Effector memory CD8-positive, alpha-beta T cell (primary cell): ENCODE results near the gene BNC2.

Experiments used
- ATAC-seq: fragments of 150-1000 bp; cut with Tn5 transposase; replicated peaks from 2 replicates; pipeline ENCODE4 v1.10.0; 2021; ENCODE audit warnings: mild to moderate bottlenecking, moderate library complexity
- DNase-seq, 3 experiments: peaks; one replicate each; pipeline ENCODE4 v3.0.0; 2021
- H3K27ac Mint-ChIP-seq, 2 donors: one replicate each; pipeline ENCODE4 v1.8.0; 2022; ENCODE audit warnings: mild to moderate bottlenecking in 2 of 2, mixed read lengths in 2 of 2, moderate library complexity in 2 of 2
- H3K27me3 Mint-ChIP-seq, 2 donors: one replicate each; pipeline ENCODE4 v1.8.0; 2022; ENCODE audit warnings: mixed read lengths in 2 of 2
- H3K36me3 Mint-ChIP-seq: one replicate; pipeline ENCODE4 v1.8.0; 2022; ENCODE audit warnings: mild to moderate bottlenecking, moderate library complexity, mixed read lengths; ENCODE audit not compliant: insufficient read depth
- H3K4me1 Mint-ChIP-seq, 2 donors: one replicate each; pipeline ENCODE4 v1.8.0; 2022; ENCODE audit warnings: low read depth in 2 of 2, mixed read lengths in 2 of 2
- H3K4me3 Mint-ChIP-seq, 2 donors: one replicate each; pipeline ENCODE4 v1.8.0; 2022; ENCODE audit warnings: mild to moderate bottlenecking in 2 of 2, mixed read lengths in 2 of 2, moderate library complexity in 2 of 2
- H3K9me3 Mint-ChIP-seq, 2 donors: one replicate each; pipeline ENCODE4 v1.8.0; 2022; ENCODE audit warnings: mixed read lengths in 2 of 2

BNC2 gene

GRCh38 chr9:16794103-16794502 lies 76.4 kb downstream of the BNC2 start:
- Mint-ChIP-seq H3K9me3 (no peaks in the 10 kb centered on the region), H3K27me3 (no peaks in the 10 kb centered on the region), H3K4me1 (no peaks in the 10 kb centered on the region), H3K4me3 (no peak overlapping the region), H3K27ac (no peak overlapping the region), H3K36me3 (no peaks in the 10 kb centered on the region)
- ATAC-seq (no peak), DNase-seq (no peak)

- DNase-seq (no peak), ATAC-seq (no peak)
- Mint-ChIP-seq H3K27ac (no peak overlapping the region), H3K4me3 (no peak overlapping the region), H3K4me1 (peaks cover 0 to under 1% of the 10 kb centered on the region in 2 donors), H3K27me3 (no peaks in the 10 kb centered on the region), H3K36me3 (no peaks in the 10 kb centered on the region), H3K9me3 (peaks cover 3 to 16% of the 10 kb centered on the region in 2 donors)
Observed at GRCh38 chr9:16787724-16788123, 82.7 kb downstream of the BNC2 start.

- H3K4me1 Mint-ChIP-seq = peaks cover 0 to 4% of the 10 kb centered on the region in 2 donors
- no peak for ATAC-seq
- no peak overlapping the region for H3K27ac Mint-ChIP-seq
Observed at GRCh38 chr9:16784002-16784401, 86.5 kb downstream of the BNC2 start.

GRCh38 chr9:16782490-16782889 lies 88.0 kb downstream of the BNC2 start:
- Mint-ChIP-seq H3K9me3 (peaks cover 0 to 16% of the 10 kb centered on the region in 2 donors), H3K36me3 (no peaks in the 10 kb centered on the region), H3K4me3 (no peak overlapping the region), H3K4me1 (peaks cover 0 to 4% of the 10 kb centered on the region in 2 donors), H3K27me3 (no peaks in the 10 kb centered on the region), H3K27ac (no peak overlapping the region)
- no peak for DNase-seq
- ATAC-seq = no peak

More at GRCh38 chr9:16784002-16784401, 86.5 kb downstream of the BNC2 start:
- peaks cover 3 to 16% of the 10 kb centered on the region in 2 donors for H3K9me3 Mint-ChIP-seq
- DNase-seq = no peak
- no peaks in the 10 kb centered on the region for H3K27me3 Mint-ChIP-seq
- H3K4me3 Mint-ChIP-seq = no peak overlapping the region
- H3K36me3 Mint-ChIP-seq = no peaks in the 10 kb centered on the region

- Mint-ChIP-seq H3K4me1 (no peaks in the 10 kb centered on the region), H3K4me3 (no peak overlapping the region), H3K27ac (no peak overlapping the region), H3K9me3 (no peaks in the 10 kb centered on the region), H3K36me3 (no peaks in the 10 kb centered on the region), H3K27me3 (no peaks in the 10 kb centered on the region)
- no peak for ATAC-seq
- no peak for DNase-seq
Observed at GRCh38 chr9:16775330-16775729, 95.1 kb downstream of the BNC2 start.

GRCh38 chr9:16773617-16774016 lies 96.9 kb downstream of the BNC2 start:
- Mint-ChIP-seq H3K27me3 (no peaks in the 10 kb centered on the region), H3K4me1 (no peaks in the 10 kb centered on the region), H3K36me3 (no peaks in the 10 kb centered on the region), H3K4me3 (no peak overlapping the region), H3K27ac (no peak overlapping the region), H3K9me3 (peaks cover 4 to 5% of the 10 kb centered on the region in 2 donors)
- no peak for DNase-seq
- no peak for ATAC-seq

- Mint-ChIP-seq H3K27me3 (no peaks in the 10 kb centered on the region), H3K4me3 (no peak overlapping the region), H3K4me1 (no peaks in the 10 kb centered on the region), H3K36me3 (no peaks in the 10 kb centered on the region), H3K9me3 (peaks cover 7 to 8% of the 10 kb centered on the region in 2 donors), H3K27ac (no peak overlapping the region)
- no peak for DNase-seq
- no peak for ATAC-seq
Observed at GRCh38 chr9:16773116-16773515, 97.4 kb downstream of the BNC2 start.

- Mint-ChIP-seq H3K27ac (no peak overlapping the region), H3K27me3 (no peaks in the 10 kb centered on the region), H3K9me3 (peaks cover 14% of the 10 kb centered on the region in 2 donors), H3K4me1 (no peaks in the 10 kb centered on the region), H3K36me3 (peaks cover 2% of the 10 kb centered on the region), H3K4me3 (no peak overlapping the region)
- ATAC-seq = no peak
- no peak for DNase-seq
Observed at GRCh38 chr9:16771356-16771755, 99.1 kb downstream of the BNC2 start.

GRCh38 chr9:16769291-16769690 lies 101.2 kb downstream of the BNC2 start:
- peaks cover 14% of the 10 kb centered on the region in 2 donors for H3K9me3 Mint-ChIP-seq

GRCh38 chr9:16768816-16769215 lies 101.7 kb downstream of the BNC2 start:
- peaks cover 2% of the 10 kb centered on the region for H3K36me3 Mint-ChIP-seq
- no peaks in the 10 kb centered on the region for H3K4me1 Mint-ChIP-seq
- no peak overlapping the region for H3K27ac Mint-ChIP-seq
- no peak overlapping the region for H3K4me3 Mint-ChIP-seq
- DNase-seq (no peak), ATAC-seq (no peak)
- peaks cover 14% of the 10 kb centered on the region in 2 donors for H3K9me3 Mint-ChIP-seq
- no peaks in the 10 kb centered on the region for H3K27me3 Mint-ChIP-seq

More at GRCh38 chr9:16769291-16769690, 101.2 kb downstream of the BNC2 start:
- Mint-ChIP-seq H3K27ac (no peak overlapping the region), H3K27me3 (no peaks in the 10 kb centered on the region), H3K4me1 (no peaks in the 10 kb centered on the region), H3K4me3 (no peak overlapping the region), H3K36me3 (peaks cover 2% of the 10 kb centered on the region)
- DNase-seq (no peak), ATAC-seq (no peak)

- Mint-ChIP-seq H3K27ac (no peak overlapping the region), H3K4me1 (no peaks in the 10 kb centered on the region), H3K27me3 (no peaks in the 10 kb centered on the region), H3K4me3 (no peak overlapping the region), H3K9me3 (peaks cover 14% of the 10 kb centered on the region in 2 donors), H3K36me3 (peaks cover 2% of the 10 kb centered on the region)
- ATAC-seq = no peak
- DNase-seq = no peak
Observed at GRCh38 chr9:16767366-16767765, 103.1 kb downstream of the BNC2 start.

- Mint-ChIP-seq H3K4me3 (no peak overlapping the region), H3K27ac (no peak overlapping the region), H3K27me3 (no peaks in the 10 kb centered on the region), H3K9me3 (peaks cover 11 to 14% of the 10 kb centered on the region in 2 donors), H3K4me1 (no peaks in the 10 kb centered on the region), H3K36me3 (peaks cover 2% of the 10 kb centered on the region)
- DNase-seq = no peak
- ATAC-seq = no peak
Observed at GRCh38 chr9:16763946-16764345, 106.5 kb downstream of the BNC2 start.

- ATAC-seq (no peak), DNase-seq (no peak)
- Mint-ChIP-seq H3K27me3 (no peaks in the 10 kb centered on the region), H3K4me1 (no peaks in the 10 kb centered on the region), H3K36me3 (no peaks in the 10 kb centered on the region), H3K9me3 (peaks cover 0 to 7% of the 10 kb centered on the region in 2 donors), H3K4me3 (no peak overlapping the region), H3K27ac (no peak overlapping the region)
Observed at GRCh38 chr9:16755467-16756160, 114.9 kb downstream of the BNC2 start.

- no peaks in the 10 kb centered on the region for H3K36me3 Mint-ChIP-seq
- H3K27me3 Mint-ChIP-seq = no peaks in the 10 kb centered on the region
- no peaks in the 10 kb centered on the region for H3K4me1 Mint-ChIP-seq
- H3K4me3 Mint-ChIP-seq = no peak overlapping the region
- H3K9me3 Mint-ChIP-seq = peaks cover 0 to 7% of the 10 kb centered on the region in 2 donors
- ATAC-seq = no peak
- no peak for DNase-seq
- H3K27ac Mint-ChIP-seq = no peak overlapping the region
Observed at GRCh38 chr9:16754662-16755061, 115.8 kb downstream of the BNC2 start.
